GM18907 (cell line): ENCODE data around the gene SLC6A1.

Experiments used
- ATAC-seq: cut with Tn5 transposase; IDR thresholded peaks from one replicate; pipeline ENCODE4 v1.9.1; 2021; ENCODE audit warnings: mild to moderate bottlenecking, moderate library complexity; ENCODE audit not compliant: unreplicated experiment

The SLC6A1 gene

GRCh38 chr3:10970306-10970960 is 22.1 kb upstream of the SLC6A1 start:
- ATAC-seq = no peak

- ATAC-seq = no peak
These were observed 20.3 kb upstream of the SLC6A1 start for GRCh38 chr3:10972072-10972782.

GRCh38 chr3:10973046-10973595 is 19.4 kb upstream of the SLC6A1 start:
- no peak for ATAC-seq

- ATAC-seq = no peak
These were observed 18.4 kb upstream of the SLC6A1 start for GRCh38 chr3:10974131-10974530.

- ATAC-seq = no peak
These were observed 17.7 kb upstream of the SLC6A1 start for GRCh38 chr3:10974746-10975375.

GRCh38 chr3:10975695-10976234 is 16.8 kb upstream of the SLC6A1 start:
- ATAC-seq = no peak

- peak; percentile 51 for ATAC-seq
These were observed 15.8 kb upstream of the SLC6A1 start for GRCh38 chr3:10976770-10977169.

GRCh38 chr3:10977892-10978510 is 14.5 kb upstream of the SLC6A1 start:
- no peak for ATAC-seq

GRCh38 chr3:10978956-10979355 is 13.6 kb upstream of the SLC6A1 start:
- ATAC-seq = no peak

GRCh38 chr3:10980312-10980711 is 12.2 kb upstream of the SLC6A1 start:
- ATAC-seq = no peak

- ATAC-seq = no peak
These were observed 11.5 kb upstream of the SLC6A1 start for GRCh38 chr3:10981031-10981430.

- no peak for ATAC-seq
These were observed 10.6 kb upstream of the SLC6A1 start for GRCh38 chr3:10981961-10982360.

- no peak for ATAC-seq
These were observed 9.8 kb upstream of the SLC6A1 start for GRCh38 chr3:10982782-10983181.

- ATAC-seq = peak; percentile 56
These were observed 9.2 kb upstream of the SLC6A1 start for GRCh38 chr3:10983219-10983916.

GRCh38 chr3:10984371-10984896 is 8.1 kb upstream of the SLC6A1 start:
- no peak for ATAC-seq

- no peak for ATAC-seq
These were observed 7.4 kb upstream of the SLC6A1 start for GRCh38 chr3:10985181-10985580.

GRCh38 chr3:10986592-10986991 is 6.0 kb upstream of the SLC6A1 start:
- no peak for ATAC-seq

- no peak for ATAC-seq
These were observed 4.4 kb upstream of the SLC6A1 start for GRCh38 chr3:10988001-10988665.

- ATAC-seq = no peak
These were observed 3.5 kb upstream of the SLC6A1 start for GRCh38 chr3:10988991-10989484.
